ENCODE results near the gene NEK9. TPM values are rescaled to one million over a fixed set of nuclear protein-coding genes. Genes with fewer than 3 reads are reported as not detected.

The NEK9 gene
- total and polyA plus RNA-seq, 4 donors: 23.1 to 76.3 (median 53.3) TPM

DNA sequence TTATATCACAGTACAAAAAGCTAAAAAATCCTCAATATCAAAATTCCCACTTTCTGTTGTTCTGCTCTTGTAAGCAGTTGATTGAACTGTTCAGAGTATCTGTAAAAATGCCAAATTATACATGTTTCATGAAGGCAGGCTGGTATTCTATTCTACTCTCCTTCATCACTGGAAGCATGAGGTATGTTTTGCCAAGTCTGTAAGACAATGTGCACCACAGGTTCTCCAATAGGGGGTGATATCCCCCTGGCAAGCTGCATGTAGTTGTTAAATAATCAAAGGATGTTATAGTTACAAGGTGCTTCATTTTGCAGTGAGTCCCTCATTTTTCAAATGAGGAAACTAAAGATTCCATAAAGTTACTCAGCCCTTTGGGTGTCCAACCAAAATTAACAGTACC lies 15.1 kb upstream of the NEK9 start:
- no peak for ATAC-seq (ENCODE audit: insufficient read depth, low FRiP score)
- Histone ChIP-seq H3K9ac (ENCODE audit: insufficient read depth in 1 of 2, low read length in 2 of 2) (no peak overlapping the region), H3K4me1 (ENCODE audit: control insufficient read depth in 5 of 5, insufficient read depth in 5 of 5, low read length in 5 of 5) (peaks cover 0 to 12% (median 4%) of the 10 kb centered on the region in 5 donors)

DNA sequence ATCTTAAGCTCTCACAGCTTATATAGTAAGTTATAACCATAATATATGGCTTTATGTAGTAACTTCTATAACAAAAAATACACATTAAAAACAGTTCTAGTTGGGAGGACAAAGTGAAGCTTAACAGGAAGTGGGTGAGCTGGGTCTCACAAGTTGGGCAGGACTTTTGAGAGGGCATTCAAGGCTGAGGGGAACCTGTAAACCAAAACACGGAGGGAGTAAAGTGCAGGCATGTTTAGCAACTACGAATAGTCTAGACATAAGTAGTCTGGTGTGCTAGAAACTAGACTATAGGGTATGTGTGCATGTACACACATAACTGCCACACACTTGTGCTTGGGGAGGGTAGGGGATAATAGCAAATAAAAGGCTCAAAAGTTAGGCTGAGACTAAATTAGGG lies 14.2 kb upstream of the NEK9 start:
- no peaks in the 10 kb centered on the region for H3K27me3 ChIP-seq (ENCODE audit: control insufficient read depth in 3 of 3, insufficient read depth in 3 of 3, low read length in 2 of 3)
- ATAC-seq (ENCODE audit: insufficient read depth, low FRiP score): no peak
- H3K36me3 ChIP-seq (ENCODE audit: control insufficient read depth in 4 of 4, insufficient read depth in 4 of 4, low read length in 4 of 4): peaks cover 0 to 12% (median 4%) of the 10 kb centered on the region in 4 donors
- WGBS, 2 donors: 37 to 39% methylated on average over 2 of the region's 2 CpGs
- H3K27ac ChIP-seq (ENCODE audit: low read depth in 1 of 2, low read length in 1 of 2): no peak overlapping the region
- TF ChIP-seq, protein P1, sequence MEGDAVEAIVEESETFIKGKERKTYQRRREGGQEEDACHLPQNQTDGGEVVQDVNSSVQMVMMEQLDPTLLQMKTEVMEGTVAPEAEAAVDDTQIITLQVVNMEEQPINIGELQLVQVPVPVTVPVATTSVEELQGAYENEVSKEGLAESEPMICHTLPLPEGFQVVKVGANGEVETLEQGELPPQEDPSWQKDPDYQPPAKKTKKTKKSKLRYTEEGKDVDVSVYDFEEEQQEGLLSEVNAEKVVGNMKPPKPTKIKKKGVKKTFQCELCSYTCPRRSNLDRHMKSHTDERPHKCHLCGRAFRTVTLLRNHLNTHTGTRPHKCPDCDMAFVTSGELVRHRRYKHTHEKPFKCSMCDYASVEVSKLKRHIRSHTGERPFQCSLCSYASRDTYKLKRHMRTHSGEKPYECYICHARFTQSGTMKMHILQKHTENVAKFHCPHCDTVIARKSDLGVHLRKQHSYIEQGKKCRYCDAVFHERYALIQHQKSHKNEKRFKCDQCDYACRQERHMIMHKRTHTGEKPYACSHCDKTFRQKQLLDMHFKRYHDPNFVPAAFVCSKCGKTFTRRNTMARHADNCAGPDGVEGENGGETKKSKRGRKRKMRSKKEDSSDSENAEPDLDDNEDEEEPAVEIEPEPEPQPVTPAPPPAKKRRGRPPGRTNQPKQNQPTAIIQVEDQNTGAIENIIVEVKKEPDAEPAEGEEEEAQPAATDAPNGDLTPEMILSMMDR (IDR thresholded peaks at IDR 0.05; ENCODE audit: control extremely low read depth, extremely low read depth): no peak
- no peaks in the 10 kb centered on the region for H3K9me3 ChIP-seq (ENCODE audit: control insufficient read depth in 4 of 4, insufficient read depth in 3 of 4, low read length in 3 of 4)
- H3K4me1 ChIP-seq (ENCODE audit: control insufficient read depth in 5 of 5, insufficient read depth in 5 of 5, low read length in 5 of 5): peaks cover 0 to 12% (median 4%) of the 10 kb centered on the region in 5 donors
- DNase-seq: no peak
- no peak overlapping the region for H3K9ac ChIP-seq (ENCODE audit: insufficient read depth in 1 of 2, low read length in 2 of 2)
- no peak overlapping the region for H3K4me3 ChIP-seq

More for the DNA sequence above, 15.1 kb upstream of the NEK9 start:
- no peak overlapping the region for H3K27ac ChIP-seq (ENCODE audit: low read depth in 1 of 2, low read length in 1 of 2)
- peak in 1 of 3 donors; percentile 35 for DNase-seq
- H3K36me3 ChIP-seq (ENCODE audit: control insufficient read depth in 4 of 4, insufficient read depth in 4 of 4, low read length in 4 of 4): peaks cover 0 to 16% (median 5%) of the 10 kb centered on the region in 4 donors
- no peak overlapping the region for H3K4me3 ChIP-seq
- H3K27me3 ChIP-seq (ENCODE audit: control insufficient read depth in 3 of 3, insufficient read depth in 3 of 3, low read length in 2 of 3): no peaks in the 10 kb centered on the region
- no peaks in the 10 kb centered on the region for H3K9me3 ChIP-seq (ENCODE audit: control insufficient read depth in 4 of 4, insufficient read depth in 3 of 4, low read length in 3 of 4)
- TF ChIP-seq, protein P1 (IDR thresholded peaks at IDR 0.05; ENCODE audit: control extremely low read depth, extremely low read depth): no peak

DNA sequence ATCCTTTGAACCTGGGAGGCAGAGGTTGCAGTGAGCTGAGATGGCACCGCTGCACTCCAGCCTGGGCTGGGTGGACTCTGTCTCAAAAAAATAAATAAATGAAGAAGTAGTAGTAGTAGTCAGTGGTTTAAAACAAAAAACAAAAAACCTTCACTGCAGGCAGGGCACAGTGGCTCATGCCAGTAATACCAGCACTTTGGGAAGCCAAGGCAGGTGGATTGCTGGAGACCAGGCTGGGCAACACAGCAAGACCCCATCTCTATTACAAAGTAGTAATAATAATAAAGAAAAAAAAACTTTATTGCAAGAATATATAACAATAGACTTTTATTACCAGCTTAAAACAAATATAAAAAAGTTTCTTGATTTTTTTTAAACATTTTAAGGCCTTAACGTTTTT lies 13.8 kb upstream of the NEK9 start:
- peaks cover 0 to 12% (median 4%) of the 10 kb centered on the region in 5 donors for H3K4me1 ChIP-seq (ENCODE audit: control insufficient read depth in 5 of 5, insufficient read depth in 5 of 5, low read length in 5 of 5)
- 86% methylated on average over 2 of the region's 2 CpGs for WGBS, 2 donors
- H3K27ac ChIP-seq (ENCODE audit: low read depth in 1 of 2, low read length in 1 of 2): no peak overlapping the region

More for the DNA sequence above, 13.8 kb upstream of the NEK9 start:
- no peak for DNase-seq
- H3K9ac ChIP-seq (ENCODE audit: insufficient read depth in 1 of 2, low read length in 2 of 2): no peak overlapping the region
- H3K9me3 ChIP-seq (ENCODE audit: control insufficient read depth in 4 of 4, insufficient read depth in 3 of 4, low read length in 3 of 4): no peaks in the 10 kb centered on the region
- H3K4me3 ChIP-seq: no peak overlapping the region
- H3K27me3 ChIP-seq (ENCODE audit: control insufficient read depth in 3 of 3, insufficient read depth in 3 of 3, low read length in 2 of 3): no peaks in the 10 kb centered on the region
- TF ChIP-seq, protein P1 (IDR thresholded peaks at IDR 0.05; ENCODE audit: control extremely low read depth, extremely low read depth): no peak
- peaks cover 0 to 12% (median 4%) of the 10 kb centered on the region in 4 donors for H3K36me3 ChIP-seq (ENCODE audit: control insufficient read depth in 4 of 4, insufficient read depth in 4 of 4, low read length in 4 of 4)
- ATAC-seq (ENCODE audit: insufficient read depth, low FRiP score): no peak

Data from lung (tissue), 12 donors.